Sigmoid colon (tissue), 4 donors: ENCODE data around the gene DPY19L2.
"Not testable (repeated sequence)": the region's sequence is repeated elsewhere in the genome, so short reads cannot be mapped to it uniquely, and the experiment has no call there.

Source experiments
- CTCF ChIP-seq, 4 experiments: fragments of 450-650 bp in 3 of 4; fragments of 200-600 bp in 1 of 4; IDR thresholded peaks; one replicate each; pipeline ENCODE4 v1.5.1; 2016 to 2019; ENCODE audit warnings: antibody characterized with exemption in 4 of 4, mild to moderate bottlenecking in 3 of 4, moderate library complexity in 2 of 4
- EP300 ChIP-seq, 4 donors: sonication (generic); formaldehyde crosslinking; IDR thresholded peaks; one replicate each; pipeline ENCODE4 v1.6.1; 2017; ENCODE audit warnings: antibody characterized with exemption in 4 of 4
- POLR2A ChIP-seq, 2 donors: fragments of 450-650 bp; IDR thresholded peaks; one replicate each; pipeline ENCODE4 v1.6.1; 2016; ENCODE audit warnings: antibody characterized with exemption in 2 of 2, mild to moderate bottlenecking in 2 of 2, moderate library complexity in 2 of 2
- POLR2AphosphoS5 ChIP-seq, 4 donors: sonication (generic); formaldehyde crosslinking; IDR thresholded peaks; one replicate each; pipeline ENCODE4 v1.6.1; 2017; ENCODE audit warnings: antibody characterized with exemption in 4 of 4

DNA sequence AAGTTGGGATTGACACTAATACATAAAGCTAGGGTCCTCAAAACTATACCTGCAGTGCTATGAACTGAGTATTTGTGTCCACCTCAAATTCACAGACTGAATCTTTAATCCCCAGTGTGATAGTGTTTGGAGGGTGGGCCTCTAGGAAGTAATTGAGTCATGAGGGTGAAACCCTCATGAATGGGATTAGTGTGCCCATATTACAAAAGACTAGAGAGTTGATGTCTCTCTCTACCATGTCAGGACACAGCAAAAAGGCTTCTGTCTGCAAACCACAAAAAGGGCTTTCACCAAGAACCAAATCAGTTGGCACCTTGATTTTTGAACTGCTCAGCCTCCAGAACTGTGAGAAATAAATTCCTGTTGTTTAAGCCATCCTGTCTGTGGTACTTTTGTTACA, 59.0 kb downstream of the DPY19L2 start:
- TF ChIP-seq POLR2A, POLR2AphosphoS5, CTCF, EP300 (IDR thresholded peaks at IDR 0.05): not testable (repeated sequence)
